Mesenchymal stem cell (in vitro differentiated cells and primary cell): Measurements from ENCODE around the gene MBD6.
"Not testable (repeated sequence)": the region's sequence is repeated elsewhere in the genome, so short reads cannot be mapped to it uniquely, and the experiment has no call there.

Experiments used
- DNase-seq: peaks from one replicate; pipeline ENCODE4 v3.0.0-alpha.2; 2013
- H2AFZ ChIP-seq: one replicate; pipeline ENCODE4 v1.6.1; 2013; ENCODE audit warnings: low read depth, mild to moderate bottlenecking, control low read depth, inconsistent platforms, low read length, moderate library complexity
- H2AK5ac ChIP-seq: 2 replicates; pipeline ENCODE4 v1.6.1; 2013; ENCODE audit warnings: low read length, moderate library complexity, mild to moderate bottlenecking, inconsistent platforms; ENCODE audit not compliant: severe bottlenecking
- H2BK120ac ChIP-seq: one replicate; pipeline ENCODE4 v1.6.1; 2013; ENCODE audit warnings: low read depth, mild to moderate bottlenecking, inconsistent platforms, low read length, moderate library complexity
- H2BK12ac ChIP-seq, 2 experiments: one replicate each; pipeline ENCODE4 v1.6.1; 2013; ENCODE audit warnings: inconsistent platforms in 2 of 2, low read length in 2 of 2, mild to moderate bottlenecking in 2 of 2, moderate library complexity in 2 of 2, control low read depth in 1 of 2
- H2BK15ac ChIP-seq: one replicate; pipeline ENCODE4 v1.6.1; 2013; ENCODE audit warnings: mild to moderate bottlenecking, low read depth, inconsistent platforms; ENCODE audit not compliant: poor library complexity, severe bottlenecking
- H2BK5ac ChIP-seq: 2 replicates; pipeline ENCODE4 v1.6.1; 2013; ENCODE audit warnings: low read depth, mild to moderate bottlenecking, low read length, control low read depth, inconsistent platforms; ENCODE audit not compliant: poor library complexity, severe bottlenecking
- H3K14ac ChIP-seq, 2 experiments: one replicate each; pipeline ENCODE4 v1.6.1; 2013; ENCODE audit warnings: inconsistent platforms in 2 of 2, low read length in 2 of 2, control low read depth in 1 of 2, mild to moderate bottlenecking in 1 of 2, moderate library complexity in 1 of 2
- H3K18ac ChIP-seq, 2 experiments: one replicate each; pipeline ENCODE4 v1.6.1; 2013; ENCODE audit warnings: inconsistent platforms in 2 of 2, low read length in 2 of 2, control low read depth in 1 of 2, low read depth in 1 of 2, mild to moderate bottlenecking in 1 of 2
- H3K23ac ChIP-seq, 2 experiments: one replicate each; pipeline ENCODE4 v1.6.1; 2013; ENCODE audit warnings: inconsistent platforms in 2 of 2, low read length in 2 of 2, mild to moderate bottlenecking in 2 of 2, moderate library complexity in 2 of 2, control low read depth in 1 of 2
- H3K27ac ChIP-seq: 2 replicates; pipeline ENCODE4 v1.5.1; 2013; ENCODE audit warnings: mild to moderate bottlenecking, moderate library complexity, low read length, control low read depth, inconsistent platforms; ENCODE audit not compliant: poor library complexity, severe bottlenecking
- H3K27me3 ChIP-seq, 2 experiments: 2 replicates each; pipeline versions ENCODE4 v1.6.1 to v1.7.0; 2013; ENCODE audit warnings: low read length in 2 of 2, mild to moderate bottlenecking in 2 of 2, moderate library complexity in 2 of 2, control low read depth in 1 of 2, inconsistent platforms in 1 of 2; ENCODE audit not compliant: control insufficient read depth in 1 of 2, insufficient read depth in 1 of 2
- H3K36me3 ChIP-seq, 2 experiments: 2 replicates each; pipeline versions ENCODE4 v1.6.1 to v1.7.0; 2013; ENCODE audit warnings: low read length in 2 of 2, control low read depth in 1 of 2, inconsistent platforms in 1 of 2, low read depth in 1 of 2, mild to moderate bottlenecking in 1 of 2; ENCODE audit not compliant: insufficient read depth in 2 of 2, control insufficient read depth in 1 of 2
- H3K4ac ChIP-seq, 2 experiments: one replicate each; pipeline ENCODE4 v1.6.1; 2013; ENCODE audit warnings: inconsistent platforms in 2 of 2, low read length in 2 of 2, mild to moderate bottlenecking in 2 of 2, moderate library complexity in 2 of 2, control low read depth in 1 of 2, low read depth in 1 of 2
- H3K4me1 ChIP-seq: 2 replicates; pipeline ENCODE4 v1.6.1; 2013; ENCODE audit warnings: low read depth, low read length, control low read depth; ENCODE audit not compliant: control insufficient read depth, insufficient read depth
- H3K4me2 ChIP-seq: 2 replicates; pipeline ENCODE4 v1.6.1; 2013; ENCODE audit warnings: low read length, mild to moderate bottlenecking, inconsistent platforms; ENCODE audit not compliant: poor library complexity, severe bottlenecking
- H3K4me3 ChIP-seq, 2 experiments: 2 replicates each; pipeline versions ENCODE4 v1.5.1 to v1.7.0; 2013; ENCODE audit warnings: low read length in 2 of 2, mild to moderate bottlenecking in 2 of 2, control low read depth in 1 of 2, low read depth in 1 of 2; ENCODE audit not compliant: insufficient read depth in 1 of 2
- H3K79me1 ChIP-seq: replicated peaks from 2 replicates; pipeline ENCODE4 v1.6.1; 2013; ENCODE audit warnings: mild to moderate bottlenecking, control low read depth, low read length, inconsistent platforms; ENCODE audit not compliant: poor library complexity, severe bottlenecking
- H3K9ac ChIP-seq: 2 replicates; pipeline ENCODE4 v1.7.0; 2013; ENCODE audit warnings: mild to moderate bottlenecking, low read length, moderate library complexity
- H3K9me3 ChIP-seq: 2 replicates; pipeline ENCODE4 v1.7.0; 2013; ENCODE audit warnings: mild to moderate bottlenecking, low read length; ENCODE audit not compliant: control insufficient read depth
- H4K8ac ChIP-seq: one replicate; pipeline ENCODE4 v1.6.1; 2013; ENCODE audit warnings: inconsistent platforms, mild to moderate bottlenecking, low read length, moderate library complexity
- H4K91ac ChIP-seq: one replicate; pipeline ENCODE4 v1.6.1; 2013; ENCODE audit warnings: mild to moderate bottlenecking, low read length, inconsistent platforms
- WGBS: methylation state at CpG from one replicate; pipeline ENCODE4 v1.1.7; 2013; ENCODE audit warnings: mixed read lengths; 5-methylcytosine and 5-hydroxymethylcytosine counted together

The MBD6 gene

GRCh38 chr12:57514246-57514645 is 8.4 kb upstream of the MBD6 start:
- not testable (repeated sequence) for H2AK5ac ChIP-seq, H3K14ac ChIP-seq, H2BK120ac ChIP-seq, H3K23ac ChIP-seq, H4K91ac ChIP-seq, H3K4me1 ChIP-seq, H3K4me3 ChIP-seq, H4K8ac ChIP-seq, H2BK15ac ChIP-seq, DNase-seq, H3K4me2 ChIP-seq, H3K18ac ChIP-seq, H3K27me3 ChIP-seq, H3K9ac ChIP-seq, H3K4ac ChIP-seq, H3K27ac ChIP-seq, H3K9me3 ChIP-seq, H2AFZ ChIP-seq, H2BK5ac ChIP-seq, H2BK12ac ChIP-seq
- peaks cover 17% of the 10 kb centered on the region for H3K79me1 ChIP-seq
- WGBS, result 97% methylated on average over 9 of the region's 9 CpGs
- peaks cover 58 to 85% of the 10 kb centered on the region in 2 experiments for H3K36me3 ChIP-seq

GRCh38 chr12:57514720-57515407 is 7.8 kb upstream of the MBD6 start:
- Histone ChIP-seq H2BK12ac (no peak overlapping the region), H3K27me3 (no peaks in the 10 kb centered on the region), H3K9ac (no peak overlapping the region), H3K27ac (peak overlapping the region; percentile 21), H3K23ac (peak overlapping the region in 1 of 2 experiments; percentile 67), H2AK5ac (no peak overlapping the region), H3K4me1 (peaks cover 6% of the 10 kb centered on the region), H3K9me3 (no peaks in the 10 kb centered on the region), H2AFZ (no peak overlapping the region), H4K91ac (no peak overlapping the region), H3K79me1 (peaks cover 17% of the 10 kb centered on the region), H3K4me2 (no peak overlapping the region), H4K8ac (peak overlapping the region; percentile 72), H3K4me3 (no peak overlapping the region), H3K36me3 (peaks cover 54 to 80% of the 10 kb centered on the region in 2 experiments), H3K14ac (no peak overlapping the region), H3K18ac (peak overlapping the region in 1 of 2 experiments; percentile 35), H2BK5ac (no peak overlapping the region), H3K4ac (peak overlapping the region in 1 of 2 experiments; percentile 24), H2BK15ac (no peak overlapping the region), H2BK120ac (no peak overlapping the region)
- WGBS, result 89% methylated on average over 8 of the region's 9 CpGs
- DNase-seq, result no peak

GRCh38 chr12:57515408-57515933 is 7.2 kb upstream of the MBD6 start:
- Histone ChIP-seq H4K8ac (no peak overlapping the region), H3K27me3 (no peaks in the 10 kb centered on the region), H3K23ac (no peak overlapping the region), H2BK120ac (no peak overlapping the region), H2AFZ (no peak overlapping the region), H3K4me2 (no peak overlapping the region), H2BK12ac (no peak overlapping the region), H3K27ac (peak overlapping the region; percentile 21), H3K9ac (no peak overlapping the region), H3K79me1 (peaks cover 17% of the 10 kb centered on the region), H3K4me3 (no peak overlapping the region), H3K18ac (no peak overlapping the region), H3K4ac (no peak overlapping the region), H3K9me3 (no peaks in the 10 kb centered on the region), H3K36me3 (peaks cover 48 to 78% of the 10 kb centered on the region in 2 experiments), H2BK5ac (no peak overlapping the region), H3K14ac (no peak overlapping the region), H2AK5ac (no peak overlapping the region), H4K91ac (no peak overlapping the region), H2BK15ac (no peak overlapping the region), H3K4me1 (peaks cover 6% of the 10 kb centered on the region)
- 86% methylated on average over 3 of the region's 3 CpGs for WGBS
- no peak for DNase-seq

GRCh38 chr12:57515934-57516541 is 6.6 kb upstream of the MBD6 start:
- WGBS, result 94% methylated on average over 10 of the region's 11 CpGs
- DNase-seq, result peak; percentile 27
- H3K4me1 ChIP-seq, result peaks cover 6% of the 10 kb centered on the region
- no peak overlapping the region for H4K91ac ChIP-seq
- H3K27me3 ChIP-seq, result no peaks in the 10 kb centered on the region
- H3K18ac ChIP-seq, result no peak overlapping the region
- no peak overlapping the region for H3K4ac ChIP-seq
- H3K23ac ChIP-seq, result no peak overlapping the region
- H2BK15ac ChIP-seq, result no peak overlapping the region
- H3K79me1 ChIP-seq, result peaks cover 12% of the 10 kb centered on the region
- no peaks in the 10 kb centered on the region for H3K9me3 ChIP-seq
- no peak overlapping the region for H3K4me2 ChIP-seq
- no peak overlapping the region for H2BK120ac ChIP-seq
- H4K8ac ChIP-seq, result no peak overlapping the region
- no peak overlapping the region for H3K14ac ChIP-seq
- H2BK12ac ChIP-seq, result no peak overlapping the region
- H2AFZ ChIP-seq, result no peak overlapping the region
- H3K27ac ChIP-seq, result no peak overlapping the region
- peaks cover 42 to 75% of the 10 kb centered on the region in 2 experiments for H3K36me3 ChIP-seq
- H2BK5ac ChIP-seq, result no peak overlapping the region
- no peak overlapping the region for H3K4me3 ChIP-seq
- H3K9ac ChIP-seq, result no peak overlapping the region
- H2AK5ac ChIP-seq, result no peak overlapping the region
